Activated CD8-positive, alpha-beta T cell treated with anti-CD3 and anti-CD28 coated beads for 36 hours (primary cell): ENCODE measurements around the gene MOB1B. TPM values are rescaled to one million over a fixed set of nuclear protein-coding genes. Genes with fewer than 3 reads are reported as not detected.

Experiments used
- ATAC-seq: fragments of 200-7000 bp; cut with Tn5 transposase; one replicate; pipeline ENCODE4 v1.10.0; 2021; ENCODE audit warnings: mild to moderate bottlenecking, moderate library complexity
- CTCF ChIA-PET: fragments of 350-600 bp; sonication (Branson Sonifier 250); formaldehyde crosslinking; loops from one replicate; lab custom pipeline; 2021; ENCODE audit warnings: antibody characterized with exemption; lab: Charles Lee
- POLR2A ChIA-PET: fragments of 350-600 bp; sonication (Branson Sonifier 250); formaldehyde crosslinking; loops from one replicate; lab custom pipeline; 2021; ENCODE audit warnings: antibody characterized with exemption; lab: Charles Lee
- DNase-seq: peaks from one replicate; pipeline ENCODE4 v3.0.0-alpha.2; 2020
- H3K27ac Mint-ChIP-seq: one replicate; pipeline ENCODE4 v1.8.0; 2021; ENCODE audit warnings: mild to moderate bottlenecking, mixed read lengths
- H3K27me3 Mint-ChIP-seq: one replicate; pipeline ENCODE4 v1.8.0; 2021; ENCODE audit warnings: mixed read lengths
- H3K36me3 Mint-ChIP-seq: one replicate; pipeline ENCODE4 v1.8.0; 2021; ENCODE audit warnings: low read depth, mixed read lengths
- H3K4me1 Mint-ChIP-seq: one replicate; pipeline ENCODE4 v1.8.0; 2021; ENCODE audit warnings: low read depth, mixed read lengths
- H3K4me3 Mint-ChIP-seq: one replicate; pipeline ENCODE4 v1.8.0; 2021; ENCODE audit warnings: mild to moderate bottlenecking, moderate library complexity, mixed read lengths
- H3K9me3 Mint-ChIP-seq: one replicate; pipeline ENCODE4 v1.8.0; 2021; ENCODE audit warnings: mixed read lengths
- intact Hi-C: fragments of 100-400 bp; cut with micrococcal nuclease; formaldehyde crosslinking; loops from one replicate; pipeline ENCODE4 v1.10.0; 2022
- total RNA-seq, 2 experiments: library from RNA; stranded (reverse); gene quantifications; one replicate each; pipeline ENCODE4 v1.2.3, GENCODE V29; 2021
- TF ChIP-seq, protein P1 (sequence below): fragments of 200-600 bp; IDR thresholded peaks from one replicate; pipeline ENCODE4 v1.8.0; 2022; ENCODE audit warnings: antibody characterized with exemption, mild to moderate bottlenecking

Gene MOB1B
- total RNA-seq, 2 experiments from 2014 or later: 14.9 to 19.7 TPM

DNA sequence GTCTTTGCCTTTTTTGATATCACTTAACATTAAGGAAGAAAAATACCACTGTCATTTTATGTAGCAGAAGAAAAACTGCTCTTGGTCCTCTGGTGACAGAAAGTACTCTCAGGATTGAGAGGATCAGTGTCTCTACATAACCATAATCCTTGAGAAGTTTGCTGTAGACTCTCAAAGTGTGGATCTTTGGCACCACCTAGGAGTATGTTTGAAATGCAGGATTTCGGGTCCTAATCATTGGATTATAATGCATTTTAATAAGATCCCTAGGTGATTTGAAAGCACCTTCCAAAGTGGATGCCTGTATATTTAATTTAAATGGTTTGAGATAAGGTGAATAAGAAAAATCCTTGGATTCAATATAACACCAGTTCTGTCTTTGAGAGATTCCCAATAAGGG, 23.2 kb downstream of the MOB1B start:
- peaks cover 5% of the 10 kb centered on the region for H3K36me3 Mint-ChIP-seq
- peaks cover 34% of the 10 kb centered on the region for H3K4me1 Mint-ChIP-seq
- DNase-seq (no peak), ATAC-seq (no peak)
- H3K4me3 Mint-ChIP-seq: no peak overlapping the region
- H3K27me3 Mint-ChIP-seq: no peaks in the 10 kb centered on the region
- POLR2A ChIA-PET: no interaction called here
- CTCF ChIA-PET: interaction anchor here (0.6 to 0.8 kb wide), 2 partner anchors 11 to 45 kb away, joined by 3 read pairs; no protein-coding TSS in a partner anchor
- intact Hi-C loops: no loop called here
- TF ChIP-seq, protein P1, sequence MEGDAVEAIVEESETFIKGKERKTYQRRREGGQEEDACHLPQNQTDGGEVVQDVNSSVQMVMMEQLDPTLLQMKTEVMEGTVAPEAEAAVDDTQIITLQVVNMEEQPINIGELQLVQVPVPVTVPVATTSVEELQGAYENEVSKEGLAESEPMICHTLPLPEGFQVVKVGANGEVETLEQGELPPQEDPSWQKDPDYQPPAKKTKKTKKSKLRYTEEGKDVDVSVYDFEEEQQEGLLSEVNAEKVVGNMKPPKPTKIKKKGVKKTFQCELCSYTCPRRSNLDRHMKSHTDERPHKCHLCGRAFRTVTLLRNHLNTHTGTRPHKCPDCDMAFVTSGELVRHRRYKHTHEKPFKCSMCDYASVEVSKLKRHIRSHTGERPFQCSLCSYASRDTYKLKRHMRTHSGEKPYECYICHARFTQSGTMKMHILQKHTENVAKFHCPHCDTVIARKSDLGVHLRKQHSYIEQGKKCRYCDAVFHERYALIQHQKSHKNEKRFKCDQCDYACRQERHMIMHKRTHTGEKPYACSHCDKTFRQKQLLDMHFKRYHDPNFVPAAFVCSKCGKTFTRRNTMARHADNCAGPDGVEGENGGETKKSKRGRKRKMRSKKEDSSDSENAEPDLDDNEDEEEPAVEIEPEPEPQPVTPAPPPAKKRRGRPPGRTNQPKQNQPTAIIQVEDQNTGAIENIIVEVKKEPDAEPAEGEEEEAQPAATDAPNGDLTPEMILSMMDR: no peak
- H3K9me3 Mint-ChIP-seq: peaks cover 6% of the 10 kb centered on the region
- no peak overlapping the region for H3K27ac Mint-ChIP-seq

DNA sequence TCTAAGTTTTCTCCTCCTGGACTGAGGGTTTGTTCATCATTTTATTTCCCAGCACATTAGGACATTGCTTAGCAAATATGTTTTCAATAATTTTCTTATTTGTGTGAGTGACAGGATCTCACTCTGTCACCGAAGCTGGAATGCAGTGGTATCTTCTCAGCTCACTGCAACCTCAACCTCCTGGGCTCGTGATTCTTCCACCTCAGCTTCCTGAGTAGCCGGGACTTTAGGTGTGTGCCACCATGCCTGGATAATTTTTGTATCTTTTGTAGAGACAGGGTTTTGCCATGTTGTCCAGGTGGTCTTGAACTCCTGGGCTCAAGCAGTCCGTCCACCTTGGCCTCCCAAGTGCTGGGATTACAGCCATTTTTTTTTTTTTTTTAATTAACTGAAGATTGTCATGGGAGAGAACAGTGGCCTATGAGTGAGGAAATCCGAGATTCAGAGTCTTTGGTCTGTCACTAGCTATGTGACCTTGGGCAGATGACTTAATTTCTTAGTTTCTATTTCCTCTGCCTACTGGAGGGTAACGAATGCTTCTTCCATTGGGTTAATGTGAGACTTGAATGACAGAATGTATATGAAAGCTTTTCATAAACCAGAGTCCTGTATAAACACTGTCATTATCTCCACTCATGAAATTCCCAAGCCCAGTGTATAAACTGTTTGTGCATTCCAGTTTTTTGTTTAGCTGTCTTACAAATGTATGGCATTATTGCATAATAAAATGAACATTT, 23.9 kb downstream of the MOB1B start:
- H3K4me1 Mint-ChIP-seq: peaks cover 41% of the 10 kb centered on the region
- ATAC-seq (peak; percentile 86), DNase-seq (no peak)
- peak overlapping the region; percentile 84 for H3K27ac Mint-ChIP-seq
- H3K36me3 Mint-ChIP-seq: peaks cover 3% of the 10 kb centered on the region
- TF ChIP-seq, protein P1: no peak
- H3K27me3 Mint-ChIP-seq: no peaks in the 10 kb centered on the region
- ChIA-PET POLR2A (no interaction called here), CTCF (interaction anchor here (1.2 kb wide), 1 partner anchor 24 kb away, joined by 8 read pairs; the partner anchor contains the start of gene MOB1B)
- peak overlapping the region; percentile 40 for H3K4me3 Mint-ChIP-seq
- H3K9me3 Mint-ChIP-seq: peaks cover 2% of the 10 kb centered on the region
- intact Hi-C loops: no loop called here

DNA sequence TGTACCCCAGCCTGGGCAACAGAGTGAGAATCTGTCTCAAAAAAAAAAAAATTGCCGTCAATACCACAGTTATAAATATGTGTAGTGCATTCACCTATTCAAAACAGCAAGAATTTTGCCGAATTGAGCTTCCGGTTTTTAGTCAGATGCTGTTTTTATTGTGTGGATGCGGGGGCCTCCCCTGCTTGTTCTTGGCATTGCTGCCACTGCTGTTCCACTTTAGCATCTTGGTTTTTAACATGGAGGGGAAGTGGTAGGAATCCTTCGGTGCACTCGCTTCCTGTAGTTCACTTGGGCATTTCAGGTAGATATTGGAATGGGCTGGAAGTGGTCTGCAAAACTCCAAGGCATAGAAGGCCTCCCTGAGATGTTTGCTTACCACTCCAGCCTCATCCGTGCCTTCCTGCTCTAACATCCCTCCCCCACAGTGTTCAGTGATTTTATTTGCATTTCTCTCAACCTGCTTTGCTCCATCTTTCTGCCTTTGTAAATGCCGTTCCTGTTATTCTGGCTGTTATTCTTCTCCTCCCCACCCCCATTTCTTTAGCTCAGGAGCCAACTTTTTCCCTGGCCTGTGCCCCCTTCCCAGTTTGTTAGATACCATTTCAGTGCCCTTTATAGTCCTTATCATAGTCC, 25.5 kb downstream of the MOB1B start:
- intact Hi-C loops: no loop called here
- H3K4me1 Mint-ChIP-seq: peaks cover 43% of the 10 kb centered on the region
- TF ChIP-seq, protein P1: no peak
- peaks cover 4% of the 10 kb centered on the region for H3K36me3 Mint-ChIP-seq
- H3K27me3 Mint-ChIP-seq: no peaks in the 10 kb centered on the region
- POLR2A ChIA-PET: interaction anchor here (0.6 kb wide), 1 partner anchor 123 kb away, joined by 3 read pairs; no protein-coding TSS in a partner anchor
- DNase-seq: peak; percentile 54
- CTCF ChIA-PET: interaction anchor here (0.6 to 0.8 kb wide), 3 partner anchors 99 to 124 kb away, joined by 3 read pairs; no protein-coding TSS in a partner anchor
- peaks cover 4% of the 10 kb centered on the region for H3K9me3 Mint-ChIP-seq
- peak overlapping the region; percentile 48 for H3K4me3 Mint-ChIP-seq
- H3K27ac Mint-ChIP-seq: peak overlapping the region; percentile 16
- ATAC-seq: peak; percentile 68

DNA sequence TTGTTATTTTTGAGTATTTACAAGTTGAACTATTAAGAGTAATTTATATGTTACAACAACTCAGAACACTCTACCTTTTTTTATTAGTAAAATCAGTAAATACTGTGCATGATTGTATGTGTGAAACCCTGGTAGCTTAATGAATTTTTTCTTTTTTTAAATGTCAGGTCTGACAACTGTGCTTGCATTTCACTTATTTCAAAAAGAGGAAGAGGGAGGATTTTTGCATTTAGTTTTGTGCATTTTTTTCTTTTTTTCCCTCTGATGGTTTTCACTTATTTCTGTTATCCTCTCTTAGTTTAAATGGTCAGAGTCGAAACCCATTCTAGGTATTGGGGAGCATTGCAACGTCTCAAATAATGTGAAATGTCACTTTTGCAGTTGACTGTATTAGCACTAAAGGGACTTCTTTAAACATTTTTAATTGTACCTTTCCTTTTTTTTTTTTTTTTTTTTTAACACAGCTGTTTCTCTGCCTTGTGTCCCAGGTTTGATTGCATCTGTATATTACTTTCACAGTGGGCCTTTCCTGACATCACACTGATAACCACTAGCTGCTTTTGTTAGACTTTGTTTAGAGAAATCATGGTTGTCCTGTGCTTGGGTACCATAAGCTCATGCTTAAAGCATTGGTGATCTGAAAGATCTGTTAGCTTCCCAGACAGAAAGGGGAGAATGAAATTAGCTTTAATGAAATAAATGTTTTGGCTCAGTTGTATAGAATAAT, 28.5 kb downstream of the MOB1B start:
- peaks cover 39% of the 10 kb centered on the region for H3K4me1 Mint-ChIP-seq
- no peak for DNase-seq
- H3K36me3 Mint-ChIP-seq: peaks cover 9% of the 10 kb centered on the region
- intact Hi-C loops: no loop called here
- ATAC-seq: no peak
- no peak overlapping the region for H3K27ac Mint-ChIP-seq
- H3K9me3 Mint-ChIP-seq: peaks cover 8% of the 10 kb centered on the region
- H3K4me3 Mint-ChIP-seq: no peak overlapping the region
- ChIA-PET CTCF (interaction anchor here (0.6 to 1.3 kb wide), 4 partner anchors 14 to 64 kb away, joined by 3 to 4 read pairs (median 4); no protein-coding TSS in a partner anchor), POLR2A (no interaction called here)
- no peaks in the 10 kb centered on the region for H3K27me3 Mint-ChIP-seq
- TF ChIP-seq, protein P1: no peak
